H9 (cell line): Measurements from ENCODE around the gene AHNAK. TPM values are rescaled to one million over a fixed set of nuclear protein-coding genes. Genes with fewer than 3 reads are reported as not detected.

Experiments
- DNase-seq: peaks from one replicate; pipeline ENCODE4 v3.0.0-alpha.2; 2017
- H2AFZ ChIP-seq: one replicate; pipeline ENCODE4 v1.6.1; 2013; ENCODE audit warnings: mild to moderate bottlenecking, low read length, control low read depth, moderate library complexity
- H2AK5ac ChIP-seq: 2 replicates; pipeline ENCODE4 v1.6.1; 2013; ENCODE audit warnings: low read length, control low read depth, mixed read lengths; ENCODE audit not compliant: insufficient read length
- H2BK120ac ChIP-seq: one replicate; pipeline ENCODE4 v1.6.1; 2013; ENCODE audit warnings: low read depth, mild to moderate bottlenecking, low read length, control low read depth, inconsistent platforms; ENCODE audit not compliant: poor library complexity, severe bottlenecking
- H2BK12ac ChIP-seq: 2 replicates; pipeline ENCODE4 v1.6.1; 2013; ENCODE audit warnings: low read length, control low read depth, mixed read lengths, low read depth; ENCODE audit not compliant: insufficient read length
- H2BK15ac ChIP-seq: 2 replicates; pipeline ENCODE4 v1.6.1; 2013; ENCODE audit warnings: low read depth, low read length, control low read depth
- H2BK20ac ChIP-seq: one replicate; pipeline ENCODE4 v1.6.1; 2013; ENCODE audit warnings: low read depth, mild to moderate bottlenecking, low read length, control low read depth, inconsistent platforms; ENCODE audit not compliant: poor library complexity, severe bottlenecking
- H2BK5ac ChIP-seq: 2 replicates; pipeline ENCODE4 v1.6.1; 2013; ENCODE audit warnings: low read length, control low read depth, mixed read lengths; ENCODE audit not compliant: insufficient read length
- H3K14ac ChIP-seq: 2 replicates; pipeline ENCODE4 v1.6.1; 2013; ENCODE audit warnings: low read length, control low read depth; ENCODE audit not compliant: insufficient read depth
- H3K18ac ChIP-seq: 2 replicates; pipeline ENCODE4 v1.6.1; 2013; ENCODE audit warnings: low read depth, mild to moderate bottlenecking, mixed read lengths, low read length, control low read depth; ENCODE audit not compliant: insufficient read length
- H3K23ac ChIP-seq: 2 replicates; pipeline ENCODE4 v1.6.1; 2013; ENCODE audit warnings: low read length, control low read depth, mixed read lengths, low read depth; ENCODE audit not compliant: insufficient read length
- H3K23me2 ChIP-seq: 2 replicates; pipeline ENCODE4 v1.6.1; 2013; ENCODE audit warnings: low read depth, mild to moderate bottlenecking, mixed read lengths, low read length, control low read depth; ENCODE audit not compliant: insufficient read length, poor library complexity, severe bottlenecking
- H3K27ac ChIP-seq: 2 replicates; pipeline ENCODE4 v1.5.1; 2013; ENCODE audit warnings: low read length, control low read depth, mixed read lengths, low read depth; ENCODE audit not compliant: insufficient read length
- H3K27me3 ChIP-seq: 2 replicates; pipeline ENCODE4 v1.6.1; 2013; ENCODE audit warnings: low read length, control low read depth, inconsistent platforms; ENCODE audit not compliant: insufficient read depth
- H3K4ac ChIP-seq: 2 replicates; pipeline ENCODE4 v1.6.1; 2013; ENCODE audit warnings: low read depth, mild to moderate bottlenecking, control low read depth, inconsistent platforms, low read length, moderate library complexity
- H3K4me1 ChIP-seq: 2 replicates; pipeline ENCODE4 v1.6.1; 2013; ENCODE audit warnings: low read length, control low read depth, inconsistent platforms; ENCODE audit not compliant: insufficient read depth
- H3K4me2 ChIP-seq: 2 replicates; pipeline ENCODE4 v1.6.1; 2013; ENCODE audit warnings: low read length, control low read depth, mixed read lengths; ENCODE audit not compliant: insufficient read length, insufficient read depth
- H3K56ac ChIP-seq: 2 replicates; pipeline ENCODE4 v1.6.1; 2013; ENCODE audit warnings: low read depth, mild to moderate bottlenecking, mixed read lengths, low read length, control low read depth; ENCODE audit not compliant: insufficient read length
- H3K79me1 ChIP-seq: 2 replicates; pipeline ENCODE4 v1.6.1; 2013; ENCODE audit warnings: low read depth, mild to moderate bottlenecking, moderate library complexity, low read length, control low read depth, inconsistent platforms; ENCODE audit not compliant: insufficient read depth, poor library complexity, severe bottlenecking
- H3K79me2 ChIP-seq: 2 replicates; pipeline ENCODE4 v1.6.1; 2013; ENCODE audit warnings: low read length, control low read depth, inconsistent platforms; ENCODE audit not compliant: insufficient read depth
- H3K9ac ChIP-seq: 2 replicates; pipeline ENCODE4 v1.6.1; 2013; ENCODE audit warnings: low read length, control low read depth, mixed read lengths; ENCODE audit not compliant: insufficient read length; ENCODE audit errors: extremely low read depth
- H3K9me3 ChIP-seq: one replicate; pipeline ENCODE4 v1.6.1; 2013; ENCODE audit warnings: low read depth, low read length, inconsistent platforms; ENCODE audit not compliant: control insufficient read depth
- H3T11ph ChIP-seq: one replicate; pipeline ENCODE4 v1.6.1; 2013; ENCODE audit warnings: mild to moderate bottlenecking, low read length, control low read depth, inconsistent platforms
- H4K20me1 ChIP-seq: one replicate; pipeline ENCODE4 v1.6.1; 2013; ENCODE audit not compliant: control insufficient read depth, insufficient read length, insufficient read depth
- H4K5ac ChIP-seq: 2 replicates; pipeline ENCODE4 v1.6.1; 2013; ENCODE audit warnings: low read depth, mild to moderate bottlenecking, mixed read lengths, low read length, control low read depth; ENCODE audit not compliant: insufficient read length
- H4K8ac ChIP-seq: replicated peaks from 2 replicates; pipeline ENCODE4 v1.6.1; 2013; ENCODE audit warnings: low read length, control low read depth, mixed read lengths, low read depth; ENCODE audit not compliant: insufficient read length
- H4K91ac ChIP-seq: 2 replicates; pipeline ENCODE4 v1.6.1; 2013; ENCODE audit warnings: low read depth, mild to moderate bottlenecking, moderate library complexity, mixed read lengths, low read length, control low read depth; ENCODE audit not compliant: insufficient read length
- H3K27ac Mint-ChIP-seq, 3 experiments: 2 replicates in 2 of 3; 3 replicates in 1 of 3; pipeline ENCODE4 v1.8.0; 2020 to 2021; ENCODE audit warnings: mixed read lengths in 3 of 3, mild to moderate bottlenecking in 1 of 3, moderate library complexity in 1 of 3
- H3K27me3 Mint-ChIP-seq: 2 replicates; pipeline ENCODE4 v1.8.0; 2021; ENCODE audit warnings: low read depth, mild to moderate bottlenecking, moderate library complexity, mixed read lengths
- H3K36me3 Mint-ChIP-seq, 3 experiments: 2 replicates in 2 of 3; 3 replicates in 1 of 3; pipeline ENCODE4 v1.8.0; 2020 to 2021; ENCODE audit warnings: low read depth in 3 of 3, mixed read lengths in 3 of 3; ENCODE audit not compliant: insufficient read depth in 1 of 3
- H3K4me1 Mint-ChIP-seq, 2 experiments: 2 replicates each; pipeline ENCODE4 v1.8.0; 2020; ENCODE audit warnings: mixed read lengths in 2 of 2
- H3K4me3 Mint-ChIP-seq, 2 experiments: 2 replicates in 1 of 2; 3 replicates in 1 of 2; pipeline ENCODE4 v1.8.0; 2020 to 2021; ENCODE audit warnings: mild to moderate bottlenecking in 2 of 2, mixed read lengths in 2 of 2, moderate library complexity in 1 of 2
- H3K9me3 Mint-ChIP-seq, 2 experiments: 2 replicates in 1 of 2; 3 replicates in 1 of 2; pipeline ENCODE4 v1.8.0; 2020; ENCODE audit warnings: mild to moderate bottlenecking in 2 of 2, mixed read lengths in 2 of 2, moderate library complexity in 1 of 2
- CTCF ChIP-seq: fragments of 200-600 bp; sonication (generic); conservative IDR thresholded peaks from 3 replicates; pipeline ENCODE4 v1.8.0; 2021; ENCODE audit warnings: antibody characterized with exemption, mild to moderate bottlenecking
- WGBS: extraction: QIAGEN DNeasy Blood & Tissue Kit; methylation state at CpG from one replicate; pipeline ENCODE4 v1.1.7; 2013; ENCODE audit warnings: missing lambda C conversion rate, low lambda C conversion rate, mixed read lengths; ENCODE audit not compliant: insufficient read length; ENCODE audit errors: extremely low coverage; 5-methylcytosine and 5-hydroxymethylcytosine counted together
- total RNA-seq: library from RNA; stranded (reverse); gene quantifications from 2 replicates; pipeline ENCODE4 v1.2.1, GENCODE V29; 2021

The AHNAK gene
- total RNA-seq, 1 experiment from 2014 or later: 15.2 TPM

GRCh38 chr11:62577046-62577714 lies 30.6 kb upstream of the AHNAK start:
- no peak overlapping the region for H4K8ac ChIP-seq
- H4K91ac ChIP-seq: no peak overlapping the region
- H3K56ac ChIP-seq: no peak overlapping the region
- peaks cover 12% of the 10 kb centered on the region; the same call in 1 of the 2 replicates for H3K79me2 ChIP-seq
- no peak overlapping the region for H2AFZ ChIP-seq
- no peak overlapping the region for H2BK120ac ChIP-seq
- TF ChIP-seq CTCF: no peak
- no peak overlapping the region for H2BK20ac ChIP-seq
- H3K4me3 Mint-ChIP-seq: no peak overlapping the region
- H3K4ac ChIP-seq: no peak overlapping the region
- peaks cover 19 to 23% of the 10 kb centered on the region in 2 experiments for H3K4me1 Mint-ChIP-seq
- no peak overlapping the region for H2BK5ac ChIP-seq
- H3T11ph ChIP-seq: no peak overlapping the region
- H3K27ac Mint-ChIP-seq: peak overlapping the region in 1 of 3 experiments; percentile 37; a peak in 3 of 7 replicates
- no peaks in the 10 kb centered on the region for H3K9me3 Mint-ChIP-seq
- WGBS: no CpG with 5 or more reads among the region's 12 CpGs
- H2AK5ac ChIP-seq: no peak overlapping the region
- H3K18ac ChIP-seq: no peak overlapping the region
- H3K79me1 ChIP-seq: peaks cover 3% of the 10 kb centered on the region
- no peak overlapping the region for H2BK12ac ChIP-seq
- H3K36me3 Mint-ChIP-seq: peaks cover 20 to 59% (median 50%) of the 10 kb centered on the region in 3 experiments
- H3K14ac ChIP-seq: no peak overlapping the region
- H3K27me3 ChIP-seq: no peaks in the 10 kb centered on the region
- no peak overlapping the region for H3K27ac ChIP-seq
- H2BK15ac ChIP-seq: no peak overlapping the region
- no peaks in the 10 kb centered on the region for H3K9me3 ChIP-seq
- no peaks in the 10 kb centered on the region for H3K27me3 Mint-ChIP-seq
- no peaks in the 10 kb centered on the region for H3K4me1 ChIP-seq
- no peak overlapping the region for H3K9ac ChIP-seq
- H4K20me1 ChIP-seq: no peaks in the 10 kb centered on the region
- no peak for DNase-seq
- no peak overlapping the region for H4K5ac ChIP-seq
- H3K4me2 ChIP-seq: no peak overlapping the region
- H3K23ac ChIP-seq: no peak overlapping the region
- H3K23me2 ChIP-seq: peaks cover 13% of the 10 kb centered on the region
